Right atrium auricular region (tissue), 2 donors: Measurements from ENCODE around the gene NUP210L. TPM values are rescaled to one million over a fixed set of nuclear protein-coding genes. Genes with fewer than 3 reads are reported as not detected.
A peak's percentile ranks its signal among the peaks of the same experiment; 100 is the strongest.

Source experiments
- DNase-seq: peaks from one replicate; pipeline ENCODE4 v3.0.0-alpha.2; 2019; ENCODE audit warnings: low spot score
- H3K27ac ChIP-seq, 2 donors: fragments of 200-600 bp; sonication (generic); 1 replicate in 1 of 2; 2 replicates in 1 of 2; pipeline ENCODE4 v1.5.1; 2016 to 2019
- H3K27me3 ChIP-seq, 2 donors: fragments of 200-600 bp; sonication (generic); one replicate each; pipeline versions ENCODE4 v1.5.1 to v1.6.0; 2017 to 2019
- H3K36me3 ChIP-seq: fragments of 200-600 bp; sonication (generic); one replicate; pipeline ENCODE4 v1.5.1; 2016
- H3K4me1 ChIP-seq, 2 donors: fragments of 200-600 bp; sonication (generic); one replicate each; pipeline versions ENCODE4 v1.5.1 to v1.6.0; 2017 to 2019
- H3K4me3 ChIP-seq, 2 donors: fragments of 200-600 bp; sonication (generic); 1 replicate in 1 of 2; 2 replicates in 1 of 2; pipeline ENCODE4 v1.5.1; 2017 to 2019; ENCODE audit warnings: mild to moderate bottlenecking in 1 of 2, moderate library complexity in 1 of 2
- H3K9me3 ChIP-seq, 2 donors: fragments of 200-600 bp; sonication (generic); one replicate each; pipeline ENCODE4 v1.5.1; 2019
- CTCF ChIP-seq, 2 donors: fragments of 200-600 bp; sonication (generic); IDR thresholded peaks; one replicate each; pipeline ENCODE4 v1.5.1; 2019; ENCODE audit warnings: antibody characterized with exemption in 2 of 2
- total RNA-seq, 2 donors: library from RNA; depleted of rRNA; stranded (reverse); fragments of >200 nt; gene quantifications; one replicate each; pipeline ENCODE4 v1.1.0, GENCODE V29; 2016

Gene NUP210L
- total RNA-seq, 2 donors from 2014 or later: 0.28 TPM; not detected in 1

GRCh38 chr1:154176337-154176736 is 21.5 kb upstream of the NUP210L start:
- Histone ChIP-seq H3K27me3 (no peaks in the 10 kb centered on the region), H3K4me1 (peaks cover 0 to 58% of the 10 kb centered on the region in 2 donors), H3K27ac (peak overlapping the region in 1 of 2 donors; percentile 18), H3K4me3 (no peak overlapping the region), H3K36me3 (peaks cover 82% of the 10 kb centered on the region), H3K9me3 (no peaks in the 10 kb centered on the region)
- DNase-seq: no peak
- TF ChIP-seq CTCF (IDR thresholded peaks at IDR 0.05): no peak

GRCh38 chr1:154174654-154175053 is 19.8 kb upstream of the NUP210L start:
- no peak for DNase-seq
- H3K9me3 ChIP-seq: no peaks in the 10 kb centered on the region
- no peak for TF ChIP-seq CTCF (IDR thresholded peaks at IDR 0.05)
- no peaks in the 10 kb centered on the region for H3K27me3 ChIP-seq
- H3K4me1 ChIP-seq: peaks cover 0 to 41% of the 10 kb centered on the region in 2 donors
- H3K4me3 ChIP-seq: no peak overlapping the region
- H3K27ac ChIP-seq: no peak overlapping the region
- H3K36me3 ChIP-seq: peaks cover 90% of the 10 kb centered on the region

GRCh38 chr1:154171880-154172279 is 17.0 kb upstream of the NUP210L start:
- Histone ChIP-seq H3K27me3 (no peaks in the 10 kb centered on the region), H3K4me3 (no peak overlapping the region), H3K9me3 (no peaks in the 10 kb centered on the region), H3K36me3 (peaks cover 93% of the 10 kb centered on the region), H3K27ac (no peak overlapping the region), H3K4me1 (peaks cover 0 to 13% of the 10 kb centered on the region in 2 donors)
- TF ChIP-seq CTCF (IDR thresholded peaks at IDR 0.05): no peak
- DNase-seq: no peak

GRCh38 chr1:154171223-154171583 is 16.3 kb upstream of the NUP210L start:
- DNase-seq: no peak
- Histone ChIP-seq H3K36me3 (peaks cover 100% of the 10 kb centered on the region), H3K27ac (no peak overlapping the region), H3K4me3 (no peak overlapping the region), H3K27me3 (no peaks in the 10 kb centered on the region), H3K4me1 (peaks cover 0 to 8% of the 10 kb centered on the region in 2 donors), H3K9me3 (no peaks in the 10 kb centered on the region)
- no peak for TF ChIP-seq CTCF (IDR thresholded peaks at IDR 0.05)

GRCh38 chr1:154170547-154171222 is 15.8 kb upstream of the NUP210L start:
- no peak overlapping the region for H3K27ac ChIP-seq

More at GRCh38 chr1:154170547-154171222, 15.8 kb upstream of the NUP210L start:
- Histone ChIP-seq H3K27me3 (no peaks in the 10 kb centered on the region), H3K36me3 (peaks cover 100% of the 10 kb centered on the region), H3K4me1 (peaks cover 0 to 3% of the 10 kb centered on the region in 2 donors), H3K4me3 (no peak overlapping the region), H3K9me3 (no peaks in the 10 kb centered on the region)
- no peak for TF ChIP-seq CTCF (IDR thresholded peaks at IDR 0.05)
- no peak for DNase-seq
